HG02623 (cell line): Measurements from ENCODE around the gene PHLDA2.

Source experiments
- ATAC-seq: cut with Tn5 transposase; IDR thresholded peaks from one replicate; pipeline ENCODE4 v1.9.1; 2021; ENCODE audit warnings: moderate library complexity; ENCODE audit not compliant: unreplicated experiment

Gene PHLDA2

DNA sequence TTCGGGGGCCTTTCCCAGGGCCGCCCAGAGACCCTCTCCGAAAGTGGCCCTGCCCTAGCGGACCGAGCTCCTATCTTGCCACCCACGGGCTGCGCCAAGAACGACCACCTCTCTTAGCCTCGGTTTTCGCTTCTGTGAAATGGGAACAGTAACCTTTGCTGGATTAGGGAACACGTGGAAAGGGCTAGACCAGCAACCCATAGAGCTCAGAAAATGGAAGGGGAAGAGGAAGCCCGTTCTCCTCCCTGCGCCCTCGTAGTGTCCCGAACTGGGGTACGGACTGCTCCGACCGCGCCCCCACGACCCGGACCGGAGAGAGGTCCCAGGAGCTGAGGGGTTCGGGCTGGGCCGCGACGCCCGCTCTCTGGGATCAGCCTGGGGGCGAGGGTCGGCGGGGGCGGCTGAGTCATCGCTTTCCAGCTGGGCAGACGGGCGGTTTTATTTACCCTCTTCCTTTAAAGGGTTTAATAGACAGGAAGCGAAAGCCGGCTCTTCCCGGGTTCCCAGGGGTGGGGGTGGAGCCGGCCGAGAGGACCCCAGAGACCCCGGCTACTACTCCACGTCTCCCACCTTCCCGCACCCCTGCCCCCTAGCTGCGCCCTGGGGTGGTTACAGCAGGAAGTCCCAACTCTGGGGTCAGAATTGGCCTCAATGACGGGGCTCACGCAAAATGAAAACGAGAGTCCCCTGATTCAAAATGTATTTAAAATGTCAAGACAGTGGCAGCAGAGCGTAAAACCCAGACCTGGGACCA lies 907 bp upstream of the PHLDA2 start:
- peak; percentile 41 for ATAC-seq

DNA sequence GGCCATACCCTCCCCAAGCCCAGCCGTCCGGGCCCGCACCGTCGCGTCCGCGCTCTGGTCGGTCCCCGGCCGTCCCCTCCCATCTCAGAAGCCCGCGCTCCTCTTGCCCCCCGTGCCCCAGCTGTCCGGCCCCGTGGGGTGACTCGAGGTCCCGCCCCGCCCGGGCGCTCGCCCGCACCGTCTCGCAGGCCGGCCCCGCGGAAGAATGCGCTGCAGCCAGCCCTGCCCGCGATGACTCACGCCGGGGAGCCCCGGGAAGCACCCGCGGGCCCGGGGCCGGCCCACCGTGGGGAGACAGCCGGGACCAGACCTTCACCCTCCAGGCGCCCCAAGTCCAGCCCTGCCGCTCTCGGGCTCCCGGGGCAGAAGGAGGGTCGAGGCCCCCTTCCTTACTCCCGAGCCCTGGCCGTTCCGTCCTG lies 320 bp upstream of the PHLDA2 start:
- ATAC-seq, result no peak

DNA sequence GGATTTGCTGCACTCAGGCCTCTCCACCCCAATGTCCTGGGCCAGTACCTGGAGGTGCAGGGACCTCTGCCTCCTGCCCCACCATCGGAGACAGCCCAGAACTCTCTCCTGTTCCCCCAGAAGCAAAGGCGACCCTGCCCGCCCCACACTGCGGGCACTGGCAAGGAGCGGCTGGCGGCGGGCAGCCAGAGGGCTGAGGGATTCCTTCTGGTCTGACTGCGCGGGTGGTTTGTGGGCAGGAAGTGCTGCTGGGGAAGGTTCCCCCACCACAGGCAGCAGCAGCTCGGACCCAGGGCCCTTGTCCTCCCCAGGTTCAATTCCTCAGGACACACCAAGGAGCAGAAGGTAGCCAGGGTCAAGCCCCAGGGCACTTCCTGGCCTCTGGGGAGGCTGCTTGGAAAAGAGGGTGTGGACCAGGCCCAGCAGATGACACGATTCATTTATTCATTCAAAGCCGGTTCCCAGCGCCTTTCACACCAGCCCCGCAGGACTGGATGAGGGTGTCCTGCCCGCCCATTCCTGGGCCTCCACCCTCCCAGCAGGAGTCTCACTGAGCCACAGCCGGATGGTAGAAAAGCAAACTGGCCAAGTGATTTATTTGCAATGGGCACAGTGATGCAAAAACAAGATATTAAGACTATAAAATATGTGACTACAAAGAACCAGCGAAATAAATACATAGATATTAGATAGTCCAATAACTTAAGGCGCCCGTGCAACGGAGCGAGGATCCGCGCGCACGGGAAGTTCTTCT lies 1.2 kb downstream of the PHLDA2 start:
- ATAC-seq, result no peak

DNA sequence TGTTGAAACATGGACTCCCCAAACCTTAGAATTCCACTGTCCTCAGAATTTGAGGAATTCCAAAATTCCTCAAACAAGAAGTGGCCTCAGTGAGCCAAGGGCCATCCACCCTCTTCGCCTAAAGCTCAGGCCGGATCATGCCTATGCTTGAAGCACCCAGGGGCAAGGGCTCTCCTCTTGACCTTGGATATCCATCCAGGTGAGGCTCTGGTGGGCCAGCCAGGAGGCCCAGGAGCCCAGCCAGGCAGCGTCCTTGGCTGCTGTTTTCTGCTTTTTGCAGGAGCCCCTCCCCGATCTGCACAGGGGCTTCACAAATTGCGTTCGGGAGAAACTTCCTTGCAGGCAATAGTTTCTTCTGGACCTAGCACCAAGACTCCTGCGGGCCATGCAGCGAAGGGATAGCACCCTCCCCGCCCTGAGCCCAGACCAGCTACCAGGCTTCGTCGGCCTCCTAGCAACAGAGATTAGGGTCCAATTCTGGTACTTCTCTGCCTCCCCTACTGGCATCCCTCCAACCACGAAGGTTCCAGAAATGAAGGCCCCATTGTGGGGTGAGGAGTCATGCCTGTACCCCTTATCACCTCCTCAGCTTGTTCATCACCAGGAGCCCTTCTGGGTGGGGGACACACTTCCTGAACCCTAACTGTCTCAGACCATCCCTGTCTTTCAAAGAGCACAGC lies 2.0 kb downstream of the PHLDA2 start:
- ATAC-seq, result no peak

DNA sequence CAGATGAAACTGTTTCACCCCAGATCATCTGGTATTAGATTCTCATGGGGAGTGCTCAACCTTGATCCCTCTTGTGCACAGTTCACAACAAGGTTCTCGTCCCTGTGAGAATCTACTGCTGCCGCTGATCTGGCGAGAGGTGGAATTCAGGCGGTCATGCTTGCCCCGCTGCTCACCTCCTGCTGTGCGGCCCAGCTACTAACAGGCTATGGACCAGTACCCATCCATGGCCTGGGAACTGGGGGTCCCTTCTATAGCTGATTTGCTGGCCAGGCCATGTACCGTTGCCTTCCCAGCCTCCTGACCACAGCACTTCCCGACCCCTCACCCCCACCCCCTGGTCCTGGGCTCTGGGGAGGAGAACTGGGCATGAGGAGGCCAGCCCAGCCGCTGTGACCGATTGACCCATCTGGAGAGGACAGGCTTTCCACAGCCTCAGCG lies 2.6 kb downstream of the PHLDA2 start:
- ATAC-seq, result no peak

DNA sequence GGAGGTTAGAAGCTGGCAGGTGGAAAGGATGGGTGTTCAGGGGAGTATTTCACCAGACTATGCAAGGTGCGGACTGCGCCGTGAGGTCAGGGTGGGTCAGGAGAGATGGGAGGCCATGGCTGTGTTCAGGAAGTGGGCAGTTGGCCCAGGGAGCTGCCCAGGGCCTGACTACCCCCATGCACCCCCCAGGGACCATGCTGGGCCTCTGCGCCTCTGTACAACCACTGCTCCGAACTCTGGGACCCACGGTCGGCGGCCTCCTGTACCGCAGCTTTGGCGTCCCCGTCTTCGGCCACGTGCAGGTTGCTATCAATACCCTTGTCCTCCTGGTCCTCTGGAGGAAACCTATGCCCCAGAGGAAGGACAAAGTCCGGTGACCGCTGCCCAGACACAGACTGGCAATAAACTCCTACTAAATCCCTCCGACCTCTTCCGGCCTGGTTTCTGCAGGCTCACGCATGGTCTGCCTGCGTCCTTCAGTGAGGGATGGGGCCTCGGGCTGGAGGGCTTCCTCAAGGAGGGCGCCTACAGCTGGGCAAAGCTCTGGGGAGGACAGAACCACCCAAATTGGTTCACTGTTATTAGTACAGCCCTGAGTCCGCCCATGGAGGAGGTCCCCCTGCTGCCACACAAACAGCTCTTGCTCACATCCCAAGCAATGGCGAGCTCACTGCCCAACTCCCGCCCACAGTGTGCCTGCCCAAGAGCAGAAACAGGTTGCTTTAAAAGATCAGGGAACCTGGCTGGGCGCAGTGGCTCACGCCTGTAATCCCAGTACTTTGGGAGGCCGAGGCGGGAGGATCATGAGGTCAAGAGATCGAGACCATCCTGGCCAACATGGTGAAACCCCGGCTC lies 4.2 kb downstream of the PHLDA2 start:
- ATAC-seq, result no peak

DNA sequence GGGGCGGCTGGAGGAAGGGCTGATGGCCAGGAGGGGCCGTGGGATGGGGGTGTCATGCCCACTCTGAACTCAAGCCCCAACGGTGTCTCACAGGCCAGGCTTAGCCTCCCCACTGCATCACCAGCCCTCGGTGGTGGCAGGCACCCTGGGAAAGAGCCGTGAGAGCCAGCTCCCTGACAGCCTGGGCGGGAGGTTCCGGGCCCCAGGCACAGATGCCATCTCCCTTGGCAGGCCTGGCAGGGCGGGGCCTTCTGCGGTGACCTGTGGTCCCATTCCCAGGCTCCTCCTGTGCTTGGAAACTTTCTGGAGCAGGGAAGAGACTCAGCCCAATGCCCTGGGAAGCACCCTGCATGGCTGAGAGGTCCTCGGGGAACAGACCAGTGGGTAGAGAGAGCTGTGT lies 4.8 kb downstream of the PHLDA2 start:
- ATAC-seq, result no peak

DNA sequence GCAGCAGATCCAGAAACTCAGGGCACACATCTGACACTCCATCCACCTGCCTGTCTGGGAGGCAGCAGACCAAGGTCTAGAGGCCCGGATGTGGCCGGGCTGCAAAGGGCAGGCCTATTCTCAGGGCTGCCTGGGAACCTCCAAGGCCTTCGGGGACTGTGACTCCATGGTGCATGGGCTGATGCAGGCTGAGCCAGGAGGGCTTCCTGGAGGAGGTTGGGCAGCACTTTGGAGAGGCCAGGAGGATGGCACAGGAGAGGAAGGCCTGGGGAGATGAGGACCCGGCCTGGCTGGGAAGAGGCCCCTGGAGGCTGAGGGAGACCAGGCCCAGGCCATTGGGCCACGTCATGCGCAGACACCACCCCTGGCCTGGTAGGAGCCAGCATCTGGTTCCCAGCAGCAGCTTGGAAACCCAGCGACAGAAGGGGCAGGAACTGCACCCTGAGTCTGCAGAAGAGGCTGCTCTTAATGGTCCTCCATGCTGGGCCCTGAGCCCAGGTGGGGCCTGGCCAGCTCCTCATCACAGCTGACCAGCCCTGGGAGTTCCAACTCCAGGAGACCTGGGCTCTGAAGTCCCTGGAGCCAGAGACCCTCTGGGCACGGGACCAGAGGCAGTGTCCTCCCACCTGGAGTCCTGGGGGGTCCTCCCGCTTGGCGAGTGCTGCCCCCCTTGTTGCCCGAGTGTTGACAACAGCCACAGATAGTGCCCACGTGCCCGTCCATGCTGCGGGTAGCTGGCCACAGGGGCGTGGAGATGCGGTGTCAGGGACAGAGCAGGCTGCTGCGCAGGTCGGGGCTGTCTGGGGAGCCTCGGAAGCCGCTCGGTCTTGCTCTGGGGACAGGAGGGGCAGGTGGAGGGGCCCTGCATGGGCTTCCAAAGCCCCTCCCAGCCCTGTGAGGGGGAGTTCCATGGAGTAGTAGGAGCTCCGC lies 5.5 kb downstream of the PHLDA2 start:
- ATAC-seq, result no peak

DNA sequence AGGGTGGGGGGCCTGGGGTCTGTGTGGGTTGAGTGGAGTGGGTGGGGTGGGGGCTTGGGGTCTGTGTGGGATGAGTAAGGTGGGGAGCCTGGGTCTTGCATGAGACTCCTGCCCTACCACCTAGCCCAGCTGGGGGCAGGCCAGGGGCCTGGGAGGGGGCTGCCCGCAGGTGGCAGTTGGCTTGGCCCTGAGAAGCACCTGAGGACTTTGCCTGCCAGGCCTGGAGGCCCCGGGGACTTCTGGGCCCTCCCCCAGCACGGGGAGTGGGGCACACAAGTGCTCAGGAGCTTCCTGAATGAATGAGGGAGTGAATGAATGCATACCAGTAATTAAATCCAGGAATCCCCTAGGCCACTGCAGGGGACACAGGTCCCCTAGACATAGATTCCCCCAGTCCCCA lies 6.6 kb downstream of the PHLDA2 start:
- ATAC-seq, result no peak

DNA sequence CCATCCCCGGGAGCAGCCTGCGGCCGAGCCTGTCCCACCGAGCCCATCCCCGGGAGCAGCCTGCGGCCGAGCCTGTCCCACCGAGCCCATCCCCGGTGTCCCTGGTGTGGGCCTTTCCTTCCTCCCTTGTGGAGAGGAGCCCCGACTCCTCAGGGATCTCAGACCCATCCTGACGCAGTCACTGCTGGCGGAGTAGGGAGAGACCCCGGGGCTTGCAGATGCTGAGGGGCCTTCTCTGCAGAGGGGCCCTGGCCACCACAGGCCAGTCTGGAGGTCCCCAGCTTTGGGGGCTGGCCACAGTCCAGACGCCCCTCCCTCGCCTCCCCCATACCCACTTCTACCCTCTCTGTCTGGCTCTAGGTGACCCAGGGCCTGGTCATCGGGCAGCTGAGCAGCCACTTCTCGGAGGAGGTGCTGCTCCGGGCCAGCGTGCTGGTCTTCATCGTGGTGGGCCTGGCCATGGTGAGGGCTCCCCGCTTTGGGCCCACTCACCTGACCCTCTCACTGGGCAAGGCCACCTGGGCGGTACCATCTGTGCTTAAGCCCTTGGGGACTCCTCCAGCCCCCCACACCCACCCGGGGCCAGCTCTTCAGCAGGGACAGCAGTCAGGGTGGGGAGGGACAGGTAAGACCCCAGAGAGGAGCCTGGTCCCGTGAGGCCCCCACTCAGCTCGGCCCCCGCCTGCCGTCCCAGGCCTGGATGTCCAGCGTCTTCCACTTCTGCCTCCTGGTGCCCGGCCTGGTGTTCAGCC lies 7.3 kb downstream of the PHLDA2 start:
- no peak for ATAC-seq

DNA sequence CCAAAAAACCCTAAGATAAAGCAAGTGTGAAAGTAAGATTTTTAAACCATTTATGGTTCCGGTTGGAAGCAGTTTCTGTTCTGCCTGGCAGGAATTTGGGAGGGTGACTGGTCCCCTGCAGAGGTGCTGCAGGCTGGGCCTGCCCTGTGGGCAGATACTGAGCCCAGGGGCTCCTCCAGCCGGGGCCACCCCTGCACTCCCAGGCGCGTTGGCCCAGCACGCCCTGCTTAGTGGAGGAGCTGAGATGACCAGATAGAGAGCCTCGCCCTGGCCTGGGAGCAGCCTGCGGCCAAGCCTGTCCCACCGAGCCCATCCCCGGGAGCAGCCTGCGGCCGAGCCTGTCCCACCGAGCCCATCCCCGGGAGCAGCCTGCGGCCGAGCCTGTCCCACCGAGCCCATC lies 8.0 kb downstream of the PHLDA2 start:
- ATAC-seq, result no peak

DNA sequence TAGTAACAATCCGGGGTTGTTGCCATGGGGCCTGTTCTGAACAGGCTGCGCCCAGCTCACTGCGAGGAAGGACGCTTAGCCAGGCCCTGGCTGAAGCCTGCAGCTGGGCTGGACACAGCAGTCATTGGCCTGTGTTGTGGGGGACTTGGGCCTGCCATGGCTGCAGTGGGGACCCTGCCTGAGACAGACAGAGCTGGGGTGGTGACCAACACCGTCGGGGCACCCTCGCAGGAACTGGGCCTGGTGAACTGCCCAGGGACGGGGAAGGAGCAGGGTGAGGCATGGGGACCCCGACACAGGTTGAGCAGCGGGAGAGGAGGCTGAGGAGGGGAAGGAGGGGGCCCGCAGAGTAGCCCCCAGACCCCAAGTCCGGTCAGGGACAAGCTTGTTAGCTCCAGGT lies 8.9 kb downstream of the PHLDA2 start:
- no peak for ATAC-seq

DNA sequence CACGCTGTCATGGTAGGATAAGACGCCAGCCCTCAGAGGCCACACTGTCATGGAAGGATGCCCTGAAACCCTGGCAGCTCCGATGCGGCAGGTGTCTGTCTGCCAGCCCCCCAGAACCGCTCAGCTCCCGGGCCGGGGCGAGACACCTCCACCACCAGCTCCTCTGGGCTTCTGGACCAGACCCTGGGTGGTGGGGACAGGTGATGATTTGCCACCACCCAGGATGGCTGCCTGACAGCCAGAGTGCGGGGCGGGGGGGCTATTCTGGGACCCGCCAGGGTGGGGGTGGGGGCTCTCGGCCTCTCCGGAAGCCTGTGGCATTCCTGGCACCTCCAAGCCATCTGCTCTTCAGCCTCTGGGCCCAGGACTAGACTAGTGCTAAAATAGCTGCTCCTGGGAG lies 9.4 kb downstream of the PHLDA2 start:
- no peak for ATAC-seq

DNA sequence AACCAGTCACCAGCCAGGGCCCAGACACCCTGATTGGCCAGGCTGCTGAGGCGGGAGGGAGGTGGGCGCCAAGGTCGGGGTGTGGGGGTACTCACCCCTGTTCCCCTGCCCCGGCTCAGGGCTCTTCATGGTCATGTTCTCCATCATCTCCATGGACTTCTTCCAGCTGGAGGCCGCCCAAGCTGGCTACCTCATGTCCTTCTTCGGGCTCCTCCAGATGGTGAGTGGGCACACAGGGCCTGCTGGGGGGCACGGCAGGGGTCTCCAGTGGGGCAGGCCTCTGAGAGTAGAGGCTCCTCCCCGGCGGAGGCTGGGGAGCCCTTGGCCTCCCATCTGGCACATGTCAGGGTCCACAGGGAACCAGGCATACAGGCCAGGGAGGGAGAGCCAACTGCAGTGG lies 10.0 kb downstream of the PHLDA2 start:
- ATAC-seq, result no peak

DNA sequence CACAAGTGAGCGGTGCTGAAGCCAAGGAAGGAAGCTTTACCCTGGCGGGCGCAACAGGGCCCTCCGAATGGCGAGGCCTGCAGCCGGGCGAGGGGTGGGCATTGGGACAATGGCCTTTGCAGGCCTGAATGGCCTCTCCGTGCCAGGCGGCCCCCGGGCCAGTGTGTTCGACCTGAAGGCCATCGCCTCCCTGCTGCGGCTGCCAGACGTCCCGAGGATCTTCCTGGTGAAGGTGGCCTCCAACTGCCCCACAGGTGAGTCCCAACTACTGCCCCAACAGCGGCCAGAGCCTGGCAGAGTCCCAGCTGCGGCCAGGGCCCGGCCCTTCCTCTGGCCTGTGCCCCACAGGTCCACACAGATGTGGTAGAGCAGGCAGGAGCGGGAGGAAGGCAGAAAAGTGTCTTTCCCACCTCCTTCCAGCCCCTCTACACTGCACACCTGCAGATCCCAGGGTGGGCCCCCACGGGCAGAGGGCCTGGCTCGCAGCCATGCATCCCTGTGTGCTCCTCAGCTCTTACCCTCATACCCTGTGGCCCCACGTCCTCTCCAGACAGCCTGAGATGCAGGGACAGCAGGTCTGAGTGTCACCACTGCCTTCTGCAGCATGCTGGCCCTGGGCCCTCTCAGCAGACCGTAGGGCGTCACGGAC lies 11.3 kb downstream of the PHLDA2 start:
- no peak for ATAC-seq

DNA sequence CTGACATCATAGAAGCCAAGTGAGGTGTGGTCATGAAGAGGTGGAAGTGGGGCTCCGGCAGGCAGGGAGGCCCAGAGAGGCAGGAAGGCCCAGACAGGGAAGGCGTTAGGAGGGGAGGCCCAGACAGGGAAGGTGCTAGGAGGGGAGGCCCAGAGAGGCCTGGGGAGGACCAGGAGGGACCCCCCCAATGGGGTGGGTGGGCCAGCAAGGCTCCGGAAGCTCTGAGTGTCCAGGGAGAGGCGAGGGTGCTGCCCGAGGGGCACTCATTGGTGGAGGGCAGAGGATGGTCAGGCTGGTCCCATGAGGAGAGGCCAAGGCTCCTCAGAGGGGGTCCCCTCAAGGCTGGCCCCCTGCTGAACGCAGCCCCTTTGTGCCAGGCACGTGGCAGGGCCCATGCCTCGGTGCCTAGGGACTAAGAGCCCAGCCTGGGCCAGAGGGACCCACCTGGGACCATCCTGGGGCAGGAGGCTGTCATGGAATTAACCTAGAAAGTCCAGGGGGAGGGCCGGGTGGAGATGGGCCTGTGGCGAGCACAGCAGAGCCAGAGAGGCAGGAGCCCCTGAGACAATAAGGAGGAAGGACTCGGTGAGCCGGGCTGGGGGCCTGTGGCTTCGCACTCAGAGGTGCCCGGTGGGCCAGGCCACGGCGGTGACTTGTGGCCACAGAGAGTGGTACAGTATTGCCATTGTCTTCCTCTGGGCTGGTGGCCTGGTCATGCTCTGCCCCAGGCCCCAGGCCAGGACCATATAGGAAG lies 12.2 kb downstream of the PHLDA2 start:
- ATAC-seq, result no peak

DNA sequence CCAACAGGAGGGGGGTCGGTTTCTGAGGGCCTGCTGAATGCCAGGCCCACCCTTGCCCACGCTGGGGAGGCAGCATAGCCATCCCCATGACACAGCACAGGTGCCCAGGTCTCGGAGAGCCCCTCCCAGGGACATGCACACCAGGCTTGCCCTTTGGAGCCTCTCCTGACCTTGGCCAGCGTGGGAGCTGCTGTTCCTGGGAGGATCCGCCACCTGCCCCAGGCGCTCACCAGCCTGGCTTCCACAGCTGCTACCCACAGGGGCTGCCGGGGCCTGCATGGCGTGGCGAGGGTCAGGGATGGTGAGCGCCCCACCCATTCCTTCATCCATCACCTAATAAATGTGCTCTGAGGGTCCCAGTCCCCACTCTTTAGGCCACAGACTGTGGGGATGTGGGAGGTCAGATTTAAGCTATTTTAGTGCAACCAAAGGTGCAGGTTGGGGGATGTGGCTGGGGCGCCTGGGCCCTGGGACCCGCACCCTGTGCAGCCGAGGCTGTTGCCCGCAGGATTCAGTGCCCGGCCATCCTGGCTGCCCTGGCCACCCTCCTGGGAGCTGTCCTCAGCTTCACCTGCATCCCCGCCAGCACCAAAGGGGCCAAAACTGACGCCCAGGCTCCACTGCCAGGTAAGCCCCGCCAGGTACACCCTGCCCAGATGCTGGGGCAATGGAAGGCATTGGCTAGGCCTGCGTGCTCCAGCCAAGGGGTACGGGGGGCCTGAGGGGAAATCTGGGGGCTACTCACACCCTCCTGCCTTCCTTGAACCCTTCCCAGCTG lies 12.9 kb downstream of the PHLDA2 start:
- ATAC-seq, result no peak
